Measurements from ENCODE around the gene RENBP.

GRCh38 chrX:153909980-153910360 lies 34.5 kb downstream of the RENBP start:
- no peak for TF ChIP-seq CTCF (conservative IDR thresholded peaks at IDR 0.05; ENCODE audit: low read length)
- TF ChIP-seq EZH2phosphoT487 (IDR thresholded peaks at IDR 0.05; ENCODE audit: borderline replicate concordance, low read depth, low read length): no peak
